Measurements from ENCODE around the gene MSRB3. TPM values are rescaled to one million over a fixed set of nuclear protein-coding genes. Genes with fewer than 3 reads are reported as not detected.

The MSRB3 gene
- total RNA-seq, 2 donors from 2014 or later = 1.2 to 2.1 TPM

DNA sequence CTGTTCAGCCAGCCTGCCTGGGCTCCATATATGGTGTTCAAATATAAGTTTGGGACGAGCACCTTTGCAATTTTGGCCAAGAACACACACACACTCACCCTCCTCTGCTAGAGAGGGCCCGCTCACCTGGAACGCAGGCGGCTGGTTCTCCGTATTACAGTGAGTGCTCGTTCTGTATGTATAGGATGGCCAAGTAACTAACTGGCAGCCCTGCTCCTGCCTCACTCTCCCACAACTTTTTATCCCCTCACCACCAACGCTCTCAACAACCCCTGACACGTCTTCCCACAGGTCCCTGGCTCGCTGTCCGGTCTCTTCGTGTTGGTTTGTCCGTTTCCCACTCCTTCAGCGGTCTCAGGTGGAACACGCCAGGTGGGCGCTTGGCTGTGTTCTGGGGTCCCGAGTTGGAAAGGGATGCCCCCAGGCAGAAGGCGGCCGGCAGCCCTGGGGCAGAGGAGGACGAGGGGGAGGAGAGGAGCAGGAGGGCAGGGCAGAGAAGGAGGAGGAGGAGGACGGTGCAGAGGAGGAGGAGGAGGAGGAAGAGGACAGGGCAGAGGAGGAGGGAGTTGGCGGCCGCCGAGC, 398 bp upstream of the MSRB3 start:
- Histone ChIP-seq H3K9me3 (ENCODE audit: control insufficient read depth, low read length) (no peaks in the 10 kb centered on the region), H3K4me3 (ENCODE audit: low read length) (peak overlapping the region; percentile 85), H3K4me1 (ENCODE audit: control insufficient read depth, insufficient read depth, low read length) (no peaks in the 10 kb centered on the region), H3K27me3 (ENCODE audit: control insufficient read depth, insufficient read depth, low read length, poor library complexity, severe bottlenecking) (peaks cover 40% of the 10 kb centered on the region), H3K9ac (ENCODE audit: extremely low read depth, low read length, poor library complexity, severe bottlenecking) (peak overlapping the region; percentile 42), H3K36me3 (ENCODE audit: control insufficient read depth, insufficient read depth, low read length) (no peaks in the 10 kb centered on the region), H3K27ac (ENCODE audit: low read depth, low read length) (no peak overlapping the region)
- DNase-seq = no peak
- Mint-ChIP-seq H3K27ac (no peak overlapping the region), H3K27me3 (ENCODE audit: insufficient read depth) (peaks cover 61% of the 10 kb centered on the region), H3K36me3 (ENCODE audit: low read depth) (no peaks in the 10 kb centered on the region), H3K9me3 (no peaks in the 10 kb centered on the region), H3K4me1 (peaks cover 3% of the 10 kb centered on the region), H3K4me3 (peak overlapping the region; percentile 68)
- TF ChIP-seq, protein P1, sequence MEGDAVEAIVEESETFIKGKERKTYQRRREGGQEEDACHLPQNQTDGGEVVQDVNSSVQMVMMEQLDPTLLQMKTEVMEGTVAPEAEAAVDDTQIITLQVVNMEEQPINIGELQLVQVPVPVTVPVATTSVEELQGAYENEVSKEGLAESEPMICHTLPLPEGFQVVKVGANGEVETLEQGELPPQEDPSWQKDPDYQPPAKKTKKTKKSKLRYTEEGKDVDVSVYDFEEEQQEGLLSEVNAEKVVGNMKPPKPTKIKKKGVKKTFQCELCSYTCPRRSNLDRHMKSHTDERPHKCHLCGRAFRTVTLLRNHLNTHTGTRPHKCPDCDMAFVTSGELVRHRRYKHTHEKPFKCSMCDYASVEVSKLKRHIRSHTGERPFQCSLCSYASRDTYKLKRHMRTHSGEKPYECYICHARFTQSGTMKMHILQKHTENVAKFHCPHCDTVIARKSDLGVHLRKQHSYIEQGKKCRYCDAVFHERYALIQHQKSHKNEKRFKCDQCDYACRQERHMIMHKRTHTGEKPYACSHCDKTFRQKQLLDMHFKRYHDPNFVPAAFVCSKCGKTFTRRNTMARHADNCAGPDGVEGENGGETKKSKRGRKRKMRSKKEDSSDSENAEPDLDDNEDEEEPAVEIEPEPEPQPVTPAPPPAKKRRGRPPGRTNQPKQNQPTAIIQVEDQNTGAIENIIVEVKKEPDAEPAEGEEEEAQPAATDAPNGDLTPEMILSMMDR (conservative IDR thresholded peaks at IDR 0.05) = no peak
- WGBS, 2 experiments (ENCODE audit: insufficient coverage in 1 of 2, insufficient read length in 1 of 2) = 10% methylated on average over 6 to 22 of the region's 23 CpGs

DNA sequence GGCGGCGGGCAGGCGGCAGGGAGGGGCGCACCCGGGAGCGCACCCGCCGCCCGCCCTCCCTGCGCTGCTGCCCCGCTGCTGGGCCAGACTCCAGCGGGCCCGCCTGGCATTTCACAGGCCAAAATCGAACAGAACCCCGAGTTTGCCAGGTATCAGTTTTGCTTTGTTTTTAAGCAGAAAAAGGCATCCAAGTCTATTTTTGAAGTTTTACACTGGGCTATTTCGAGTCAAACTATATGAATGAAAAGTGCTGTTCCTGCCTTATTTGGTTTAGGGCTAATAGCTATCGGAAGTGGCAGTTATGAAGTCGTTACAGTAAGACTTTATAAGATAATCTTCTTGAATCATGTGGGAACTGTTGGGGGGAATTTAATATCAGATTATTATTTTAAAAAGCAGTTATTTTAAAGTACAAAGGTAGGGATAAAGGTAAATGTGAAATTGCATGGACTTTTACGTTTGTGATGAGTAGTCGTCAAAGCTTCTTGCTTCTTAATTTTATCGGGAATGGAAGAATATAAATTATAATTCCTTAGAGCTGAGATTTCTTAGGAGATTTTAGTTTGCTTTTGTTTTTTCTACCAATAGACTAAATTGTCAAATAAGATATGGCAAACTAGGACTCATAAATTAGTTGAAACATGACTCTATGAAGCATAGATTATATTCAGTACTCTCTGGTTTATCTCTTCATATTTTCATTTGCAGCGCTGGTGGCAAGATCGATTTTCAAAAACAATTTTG, 1.1 kb downstream of the MSRB3 start:
- Histone ChIP-seq H3K4me1 (ENCODE audit: control insufficient read depth, insufficient read depth, low read length) (no peaks in the 10 kb centered on the region), H3K27ac (ENCODE audit: low read depth, low read length) (peak overlapping the region; percentile 55), H3K9ac (ENCODE audit: extremely low read depth, low read length, poor library complexity, severe bottlenecking) (peak overlapping the region; percentile 42), H3K27me3 (ENCODE audit: control insufficient read depth, insufficient read depth, low read length, poor library complexity, severe bottlenecking) (peaks cover 35% of the 10 kb centered on the region), H3K9me3 (ENCODE audit: control insufficient read depth, low read length) (no peaks in the 10 kb centered on the region), H3K36me3 (ENCODE audit: control insufficient read depth, insufficient read depth, low read length) (no peaks in the 10 kb centered on the region), H3K4me3 (ENCODE audit: low read length) (peak overlapping the region; percentile 85)
- peaks cover 3% of the 10 kb centered on the region for H3K4me1 Mint-ChIP-seq
- no peak overlapping the region for H3K27ac Mint-ChIP-seq
- H3K4me3 Mint-ChIP-seq = peak overlapping the region; percentile 68
- no peaks in the 10 kb centered on the region for H3K36me3 Mint-ChIP-seq (ENCODE audit: low read depth)
- H3K9me3 Mint-ChIP-seq = no peaks in the 10 kb centered on the region
- no peak for DNase-seq
- WGBS, 2 experiments (ENCODE audit: insufficient coverage in 1 of 2, insufficient read length in 1 of 2) = 18% methylated on average over 8 to 23 of the region's 23 CpGs
- peaks cover 56% of the 10 kb centered on the region for H3K27me3 Mint-ChIP-seq (ENCODE audit: insufficient read depth)
- TF ChIP-seq, protein P1 (conservative IDR thresholded peaks at IDR 0.05) = no peak

DNA sequence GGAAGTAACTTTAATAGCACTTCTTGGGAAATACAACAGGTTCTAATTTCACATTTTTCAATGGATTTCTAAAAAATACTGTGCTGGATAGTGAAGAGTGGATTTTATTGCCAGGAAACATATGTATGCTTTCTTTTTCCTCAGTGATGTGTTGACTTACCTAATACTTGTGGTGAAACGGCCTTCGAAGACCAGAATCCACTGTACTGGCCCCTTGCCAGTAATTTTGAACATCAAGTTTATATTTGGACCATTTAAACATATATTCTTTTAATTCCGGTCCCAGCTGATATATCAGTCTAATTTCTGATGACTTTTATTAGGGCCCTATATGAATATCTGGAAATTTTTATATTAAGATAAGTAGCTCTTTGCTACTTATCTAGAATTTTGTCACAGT, 1.8 kb downstream of the MSRB3 start:
- Histone ChIP-seq H3K27me3 (ENCODE audit: control insufficient read depth, insufficient read depth, low read length, poor library complexity, severe bottlenecking) (peaks cover 30% of the 10 kb centered on the region), H3K4me3 (ENCODE audit: low read length) (peak overlapping the region; percentile 85), H3K9me3 (ENCODE audit: control insufficient read depth, low read length) (no peaks in the 10 kb centered on the region), H3K9ac (ENCODE audit: extremely low read depth, low read length, poor library complexity, severe bottlenecking) (no peak overlapping the region), H3K36me3 (ENCODE audit: control insufficient read depth, insufficient read depth, low read length) (no peaks in the 10 kb centered on the region), H3K4me1 (ENCODE audit: control insufficient read depth, insufficient read depth, low read length) (no peaks in the 10 kb centered on the region), H3K27ac (ENCODE audit: low read depth, low read length) (no peak overlapping the region)
- Mint-ChIP-seq H3K4me1 (peaks cover 3% of the 10 kb centered on the region), H3K36me3 (ENCODE audit: low read depth) (no peaks in the 10 kb centered on the region), H3K4me3 (no peak overlapping the region), H3K27me3 (ENCODE audit: insufficient read depth) (peaks cover 53% of the 10 kb centered on the region), H3K9me3 (no peaks in the 10 kb centered on the region), H3K27ac (no peak overlapping the region)
- WGBS, 2 experiments (ENCODE audit: insufficient coverage in 1 of 2, insufficient read length in 1 of 2) = 95% methylated on average over 3 of the region's 3 CpGs; no CpG with 5 or more reads in 1 of the 2 experiments
- DNase-seq = no peak
- TF ChIP-seq, protein P1 (conservative IDR thresholded peaks at IDR 0.05) = no peak

Measured in endodermal cell (in vitro differentiated cells).